GM23338 (cell line): ENCODE data around the gene PCDHGA1.

Experiments used
- CREB1 ChIP-seq: fragments of 250-450 bp; sonication (Bioruptor Pico); IDR thresholded peaks from 2 replicates; pipeline ENCODE4 v1.5.0; 2020; ENCODE audit warnings: low read depth, mild to moderate bottlenecking, moderate library complexity
- CTCF ChIP-seq, 2 experiments: fragments of 200-600 bp in 1 of 2; sonication (generic) in 1 of 2; conservative IDR thresholded peaks; 2 replicates each; pipeline versions ENCODE4 v1.5.1 to v1.6.1; 2016 to 2017; ENCODE audit warnings: antibody characterized with exemption in 2 of 2, low read depth in 2 of 2, mild to moderate bottlenecking in 2 of 2, moderate library complexity in 1 of 2
- ETS1 ChIP-seq: IDR thresholded peaks from 2 replicates; pipeline ENCODE4 v1.6.1; 2016; ENCODE audit warnings: antibody characterized with exemption
- EZH2 ChIP-seq: fragments of 200-600 bp; sonication (generic); IDR thresholded peaks from one replicate; pipeline ENCODE4 v1.8.0; 2017; ENCODE audit warnings: antibody characterized with exemption, mild to moderate bottlenecking, low read depth; ENCODE audit not compliant: unreplicated experiment
- EZH2phosphoT487 ChIP-seq: fragments of 200-600 bp; sonication (generic); IDR thresholded peaks from one replicate; pipeline ENCODE4 v1.8.1; 2018; ENCODE audit warnings: antibody characterized with exemption; ENCODE audit not compliant: unreplicated experiment
- JUNB ChIP-seq: IDR thresholded peaks from one replicate; pipeline ENCODE4 v1.6.1; 2016; ENCODE audit warnings: antibody characterized with exemption; ENCODE audit not compliant: unreplicated experiment
- NANOG ChIP-seq: IDR thresholded peaks from 2 replicates; pipeline ENCODE4 v1.6.1; 2016; ENCODE audit warnings: antibody characterized with exemption, borderline replicate concordance
- POLR2AphosphoS5 ChIP-seq: IDR thresholded peaks from 2 replicates; pipeline ENCODE4 v1.6.1; 2016; ENCODE audit warnings: antibody characterized with exemption, low read depth
- REST ChIP-seq: IDR thresholded peaks from one replicate; pipeline ENCODE4 v1.6.1; 2018; ENCODE audit warnings: antibody characterized with exemption; ENCODE audit not compliant: unreplicated experiment
- STAT1 ChIP-seq: IDR thresholded peaks from one replicate; pipeline ENCODE4 v1.6.1; 2016; ENCODE audit warnings: antibody characterized with exemption; ENCODE audit not compliant: unreplicated experiment
- ZNF331 ChIP-seq: fragments of 250-450 bp; sonication (Bioruptor Pico); IDR thresholded peaks from 2 replicates; pipeline ENCODE4 v1.5.0; 2020; ENCODE audit warnings: low read depth, mild to moderate bottlenecking, moderate library complexity

- TF ChIP-seq CTCF (conservative IDR thresholded peaks at IDR 0.05; ENCODE audit: low read depth in 2 of 2) (no peak), EZH2phosphoT487 (no peak), ETS1 (no peak), JUNB (no peak), EZH2 (no peak), CREB1 (CRISPR knock-in tag) (no peak), ZNF331 (no peak), REST (no peak), POLR2AphosphoS5 (no peak), NANOG (no peak), STAT1 (no peak)
Observed at GRCh38 chr5:141383345-141383744, 53.0 kb downstream of the PCDHGA1 start.
